GM13976 (cell line): Measurements from ENCODE around the gene EPS8.
"Not testable (repeated sequence)": the region's sequence is repeated elsewhere in the genome, so short reads cannot be mapped to it uniquely, and the experiment has no call there.

Experiments used
- DNase-seq: peaks from one replicate; pipeline ENCODE4 v3.0.0; 2012; ENCODE audit warnings: low spot score
- in situ Hi-C: fragments of 300-500 bp; cut with MboI; formaldehyde crosslinking; loops from one replicate; pipeline ENCODE4 v1.12.0; 2022; ENCODE audit warnings: low sequenced_read_pairs, mixed read lengths, inconsistent platforms; ENCODE audit not compliant: unreplicated experiment
- TF ChIP-seq, protein P1 (sequence below): IDR thresholded peaks from 2 replicates; pipeline ENCODE4 v1.5.1; 2012; ENCODE audit warnings: borderline replicate concordance, mild to moderate bottlenecking; ENCODE audit not compliant: insufficient read depth; ENCODE audit errors: extremely low read depth, missing control alignments, control extremely low read depth

The EPS8 gene

GRCh38 chr12:15769586-15769985 lies 19.6 kb downstream of the EPS8 start:
- TF ChIP-seq, protein P1, sequence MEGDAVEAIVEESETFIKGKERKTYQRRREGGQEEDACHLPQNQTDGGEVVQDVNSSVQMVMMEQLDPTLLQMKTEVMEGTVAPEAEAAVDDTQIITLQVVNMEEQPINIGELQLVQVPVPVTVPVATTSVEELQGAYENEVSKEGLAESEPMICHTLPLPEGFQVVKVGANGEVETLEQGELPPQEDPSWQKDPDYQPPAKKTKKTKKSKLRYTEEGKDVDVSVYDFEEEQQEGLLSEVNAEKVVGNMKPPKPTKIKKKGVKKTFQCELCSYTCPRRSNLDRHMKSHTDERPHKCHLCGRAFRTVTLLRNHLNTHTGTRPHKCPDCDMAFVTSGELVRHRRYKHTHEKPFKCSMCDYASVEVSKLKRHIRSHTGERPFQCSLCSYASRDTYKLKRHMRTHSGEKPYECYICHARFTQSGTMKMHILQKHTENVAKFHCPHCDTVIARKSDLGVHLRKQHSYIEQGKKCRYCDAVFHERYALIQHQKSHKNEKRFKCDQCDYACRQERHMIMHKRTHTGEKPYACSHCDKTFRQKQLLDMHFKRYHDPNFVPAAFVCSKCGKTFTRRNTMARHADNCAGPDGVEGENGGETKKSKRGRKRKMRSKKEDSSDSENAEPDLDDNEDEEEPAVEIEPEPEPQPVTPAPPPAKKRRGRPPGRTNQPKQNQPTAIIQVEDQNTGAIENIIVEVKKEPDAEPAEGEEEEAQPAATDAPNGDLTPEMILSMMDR: no peak
- in situ Hi-C loops: no loop called here
- DNase-seq: no peak

- DNase-seq: no peak
- TF ChIP-seq, protein P1: no peak
- in situ Hi-C loops: no loop called here
These were observed 21.9 kb downstream of the EPS8 start for GRCh38 chr12:15767301-15767700.

GRCh38 chr12:15763328-15763727 lies 25.9 kb downstream of the EPS8 start:
- no peak for DNase-seq
- in situ Hi-C loops: no loop called here
- TF ChIP-seq, protein P1: no peak

DNA sequence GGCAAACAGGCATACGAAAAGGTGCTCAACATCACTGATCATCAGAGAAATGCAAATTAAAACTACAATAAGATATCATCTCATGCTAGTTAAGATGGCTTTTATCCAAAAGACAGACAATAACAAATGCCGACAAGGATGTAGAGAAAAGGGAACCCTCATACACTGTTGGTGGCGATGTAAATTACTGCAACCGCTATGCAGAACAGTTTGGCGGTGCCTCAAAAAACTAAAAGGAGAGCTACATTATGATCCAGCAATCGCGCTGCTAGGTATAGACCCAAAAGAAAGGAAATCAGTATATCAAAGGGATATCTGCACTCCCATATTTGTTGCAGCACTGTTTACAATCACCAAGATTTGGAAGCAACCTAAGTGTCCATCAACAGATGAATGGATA lies 27.0 kb downstream of the EPS8 start:
- in situ Hi-C loops, DNase-seq: not testable (repeated sequence)

DNA sequence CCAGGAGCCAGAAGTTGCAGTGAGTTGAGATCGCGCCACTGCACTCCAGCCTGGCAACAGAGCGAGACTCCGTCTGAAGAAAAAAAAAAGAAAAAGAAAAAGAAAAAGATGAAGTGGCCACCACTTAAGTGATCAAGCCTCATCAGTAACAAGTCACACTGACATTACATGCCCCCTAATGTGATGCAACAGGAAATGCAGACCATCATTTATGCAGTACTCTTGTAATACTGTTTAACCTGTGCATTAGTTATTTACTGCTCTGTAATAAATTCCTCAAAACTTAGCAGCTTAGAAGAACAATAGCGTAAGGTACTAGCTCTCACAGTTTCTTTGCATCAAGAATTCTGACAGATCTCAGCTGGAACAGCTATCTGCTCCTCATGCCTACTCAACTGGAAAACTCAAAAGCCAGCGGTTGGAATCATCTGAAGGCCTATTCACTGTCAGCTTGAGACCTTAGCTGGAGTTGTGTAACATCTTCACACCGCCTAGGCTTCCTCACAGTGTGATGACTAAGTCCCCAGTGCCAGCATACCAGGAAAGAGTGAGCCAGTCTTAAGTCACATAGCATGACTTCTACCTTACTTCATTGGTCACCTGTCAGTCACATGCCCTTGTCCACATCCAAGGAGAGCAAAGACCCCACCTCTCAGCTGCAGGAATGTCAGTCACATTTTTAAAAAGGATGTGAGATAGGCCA lies 31.5 kb downstream of the EPS8 start:
- no peak for DNase-seq
- in situ Hi-C loops: no loop called here

GRCh38 chr12:15756822-15757221 lies 32.4 kb downstream of the EPS8 start:
- DNase-seq: no peak
- in situ Hi-C loops: no loop called here
- TF ChIP-seq, protein P1: no peak

More for the DNA sequence above, 31.5 kb downstream of the EPS8 start:
- TF ChIP-seq, protein P1: no peak

- TF ChIP-seq, protein P1: no peak
- DNase-seq: no peak
- in situ Hi-C loops: no loop called here
These were observed 35.0 kb downstream of the EPS8 start for GRCh38 chr12:15754233-15754632.
